ENCODE measurements around the gene CT45A6.
"Not testable (repeated sequence)": the region's sequence is repeated elsewhere in the genome, so short reads cannot be mapped to it uniquely, and the experiment has no call there.

Gene CT45A6

GRCh38 chrX:135802687-135803086 lies at the start of gene CT45A6:
Gene CT45A6, minus strand, starts transcription at chrX:135802787. Its CDS starts 3,794 bp downstream, at chrX:135798993.
- not testable (repeated sequence) for DNase-seq

- DNase-seq: not testable (repeated sequence)
Observed at GRCh38 chrX:135837180-135837579, 34.6 kb upstream of the CT45A6 start, which contains the start of gene CT45A7. Gene CT45A7, minus strand, starts transcription at chrX:135837280. Its CDS starts 3,747 bp downstream, at chrX:135833533.

- DNase-seq: not testable (repeated sequence)
Observed at GRCh38 chrX:135819912-135820311, 17.3 kb upstream of the CT45A6 start, which contains the start of gene CT45A2. Gene CT45A2, minus strand, starts transcription at chrX:135820012. Its CDS starts 3,747 bp downstream, at chrX:135816265.

- not testable (repeated sequence) for DNase-seq
Observed at GRCh38 chrX:135785403-135785802, 17.2 kb downstream of the CT45A6 start, which contains the start of gene CT45A5. Gene CT45A5, minus strand, starts transcription at chrX:135785503. Its CDS starts 3,774 bp downstream, at chrX:135781729.

GRCh38 chrX:135768091-135768490 lies 34.5 kb downstream of the CT45A6 start, which contains the start of gene CT45A3:
Gene CT45A3, minus strand, starts transcription at chrX:135768191. Its CDS starts 3,747 bp downstream, at chrX:135764444.
- not testable (repeated sequence) for DNase-seq

- not testable (repeated sequence) for DNase-seq
Observed at GRCh38 chrX:135744739-135745138, 57.8 kb downstream of the CT45A6 start.

All from NCI-H2029 treated with DMSO at 0.1 percent for 48 hours (cell line).